IMR-90 (cell line): ENCODE measurements around the gene NLRP3. TPM values are rescaled to one million over a fixed set of nuclear protein-coding genes. Genes with fewer than 3 reads are reported as not detected.

ENCODE experiments used
- ATAC-seq: fragments of 200-7000 bp; cut with Tn5 transposase; 2 replicates; pipeline ENCODE4 v1.9.1; 2020; ENCODE audit warnings: low read depth, mild to moderate bottlenecking, moderate library complexity
- BruUV-seq: library from RNA; stranded (reverse); fragments of 400-500 nt; replicated peaks from 2 replicates; lab custom pipeline; 2021; lab: Mats Ljungman, UMichigan
- CTCF ChIA-PET: fragments of 300-600 bp; formaldehyde crosslinking; extraction: SDS; loops from one replicate; lab custom pipeline; 2021; ENCODE audit warnings: antibody characterized with exemption; lab: Yijun Ruan, JAX
- POLR2A ChIA-PET: fragments of 300-600 bp; sonication (Branson Sonifier 250); formaldehyde crosslinking; loops from one replicate; lab custom pipeline; 2022; ENCODE audit warnings: antibody characterized with exemption; ENCODE audit not compliant: unreplicated experiment; lab: Charles Lee
- DNase-seq: peaks from one replicate; pipeline ENCODE4 v3.0.0; 2013
- H2AFZ ChIP-seq: replicated peaks from 2 replicates; pipeline ENCODE3; 2013; ENCODE audit warnings: low read length, mild to moderate bottlenecking; ENCODE audit not compliant: poor library complexity
- H2AK5ac ChIP-seq: 2 replicates; pipeline ENCODE4 v1.6.1; 2013; ENCODE audit warnings: low read depth, low read length, inconsistent platforms
- H2AK9ac ChIP-seq: replicated peaks from 2 replicates; pipeline ENCODE3; 2013; ENCODE audit warnings: mild to moderate bottlenecking, low read depth, low read length, moderate library complexity; ENCODE audit not compliant: poor library complexity
- H2BK120ac ChIP-seq: 2 replicates; pipeline ENCODE4 v1.6.1; 2013; ENCODE audit warnings: low read depth, low read length, inconsistent platforms
- H2BK15ac ChIP-seq: 3 replicates; pipeline ENCODE4 v1.6.1; 2013; ENCODE audit warnings: low read depth, low read length, inconsistent platforms
- H2BK20ac ChIP-seq: 2 replicates; pipeline ENCODE4 v1.6.1; 2013; ENCODE audit warnings: low read depth, mild to moderate bottlenecking, inconsistent platforms, low read length, moderate library complexity
- H2BK5ac ChIP-seq: 2 replicates; pipeline ENCODE4 v1.6.1; 2013; ENCODE audit warnings: mild to moderate bottlenecking, low read depth, low read length, inconsistent platforms; ENCODE audit not compliant: poor library complexity, severe bottlenecking
- H3K14ac ChIP-seq: replicated peaks from 2 replicates; pipeline ENCODE4 v1.6.1; 2013; ENCODE audit warnings: low read depth, low read length, inconsistent platforms
- H3K18ac ChIP-seq: 2 replicates; pipeline ENCODE4 v1.6.1; 2013; ENCODE audit warnings: low read depth, low read length, control low read depth
- H3K23ac ChIP-seq: 2 replicates; pipeline ENCODE4 v1.6.1; 2013; ENCODE audit warnings: low read depth, low read length, inconsistent platforms
- H3K27ac ChIP-seq: 2 replicates; pipeline ENCODE4 v1.5.1; 2013; ENCODE audit warnings: mild to moderate bottlenecking, control low read depth, low read length; ENCODE audit not compliant: insufficient read depth
- H3K27me3 ChIP-seq: 2 replicates; pipeline ENCODE4 v1.6.1; 2013; ENCODE audit warnings: low read length; ENCODE audit not compliant: control insufficient read depth, insufficient read depth
- H3K36me3 ChIP-seq: 2 replicates; pipeline ENCODE4 v1.6.1; 2013; ENCODE audit warnings: low read length, mixed read lengths; ENCODE audit not compliant: control insufficient read depth, insufficient read depth
- H3K4ac ChIP-seq: 2 replicates; pipeline ENCODE4 v1.6.1; 2013; ENCODE audit warnings: low read depth, low read length, inconsistent platforms
- H3K4me1 ChIP-seq: 2 replicates; pipeline ENCODE4 v1.6.1; 2013; ENCODE audit warnings: low read length, mixed read lengths; ENCODE audit not compliant: control insufficient read depth, insufficient read depth
- H3K4me2 ChIP-seq: 2 replicates; pipeline ENCODE4 v1.6.1; 2013; ENCODE audit warnings: low read depth, mild to moderate bottlenecking, control low read depth, low read length, moderate library complexity
- H3K4me3 ChIP-seq: 2 replicates; pipeline ENCODE4 v1.5.1; 2013; ENCODE audit warnings: low read depth, mild to moderate bottlenecking, control low read depth, low read length, moderate library complexity; ENCODE audit not compliant: insufficient read depth
- H3K56ac ChIP-seq: 2 replicates; pipeline ENCODE4 v1.6.1; 2013; ENCODE audit warnings: low read length, inconsistent platforms; ENCODE audit not compliant: insufficient read depth; ENCODE audit errors: extremely low read depth
- H3K79me1 ChIP-seq, 2 experiments: 2 replicates each; pipeline ENCODE4 v1.6.1; 2013; ENCODE audit warnings: low read length in 2 of 2, inconsistent platforms in 1 of 2, low read depth in 1 of 2
- H3K9ac ChIP-seq: 2 replicates; pipeline ENCODE4 v1.6.1; 2013; ENCODE audit warnings: low read depth, low read length, control low read depth
- H3K9me1 ChIP-seq: 2 replicates; pipeline ENCODE4 v1.6.1; 2013; ENCODE audit warnings: low read length, inconsistent platforms; ENCODE audit not compliant: insufficient read depth
- H3K9me3 ChIP-seq: 2 replicates; pipeline ENCODE4 v1.6.1; 2013; ENCODE audit warnings: low read length; ENCODE audit not compliant: control insufficient read depth, insufficient read depth
- H4K20me1 ChIP-seq: 2 replicates; pipeline ENCODE4 v1.6.1; 2013; ENCODE audit warnings: low read length, inconsistent platforms; ENCODE audit not compliant: insufficient read depth
- H4K5ac ChIP-seq: 2 replicates; pipeline ENCODE4 v1.6.1; 2013; ENCODE audit warnings: mild to moderate bottlenecking, low read depth, low read length, control low read depth
- H4K8ac ChIP-seq, 2 experiments: 2 replicates each; pipeline ENCODE4 v1.6.1; 2013; ENCODE audit warnings: low read depth in 2 of 2, low read length in 2 of 2, control low read depth in 1 of 2, inconsistent platforms in 1 of 2
- H4K91ac ChIP-seq: 2 replicates; pipeline ENCODE4 v1.6.1; 2013; ENCODE audit warnings: low read depth, low read length, inconsistent platforms; ENCODE audit not compliant: insufficient read depth
- BHLHE40 ChIP-seq: fragments of 150-350 bp; IDR thresholded peaks from 2 replicates; pipeline ENCODE4 v1.6.1; 2016; ENCODE audit warnings: mild to moderate bottlenecking, low read depth, low read length
- CEBPB ChIP-seq: IDR thresholded peaks from 2 replicates; pipeline ENCODE4 v1.6.1; 2012; ENCODE audit warnings: low read depth, low read length, improper control_type of control experiment
- FOS ChIP-seq: fragments of 150-350 bp; IDR thresholded peaks from 2 replicates; pipeline ENCODE4 v1.6.1; 2016; ENCODE audit warnings: low read depth, low read length
- MAFK ChIP-seq: IDR thresholded peaks from 2 replicates; pipeline ENCODE4 v1.6.1; 2012; ENCODE audit warnings: low read depth, low read length, improper control_type of control experiment
- MAZ ChIP-seq: IDR thresholded peaks from 2 replicates; pipeline ENCODE4 v1.6.1; 2012; ENCODE audit warnings: low read depth, mild to moderate bottlenecking, low read length, improper control_type of control experiment, moderate library complexity, borderline replicate concordance
- MXI1 ChIP-seq: IDR thresholded peaks from 2 replicates; pipeline ENCODE4 v1.6.1; 2012; ENCODE audit warnings: low read depth, mild to moderate bottlenecking, low read length, moderate library complexity, borderline replicate concordance
- NFE2L2 ChIP-seq: fragments of 150-350 bp; IDR thresholded peaks from 2 replicates; pipeline ENCODE4 v1.6.1; 2016; ENCODE audit warnings: low read depth, mild to moderate bottlenecking, low read length
- POLR2A ChIP-seq: IDR thresholded peaks from 2 replicates; pipeline ENCODE4 v1.6.1; 2012; ENCODE audit warnings: mild to moderate bottlenecking, low read depth, low read length
- RAD21 ChIP-seq: IDR thresholded peaks from 2 replicates; pipeline ENCODE4 v1.6.1; 2012; ENCODE audit warnings: low read length, improper control_type of control experiment
- SMC3 ChIP-seq: fragments of 150-350 bp; IDR thresholded peaks from 2 replicates; pipeline ENCODE4 v1.6.1; 2016; ENCODE audit warnings: low read depth, mild to moderate bottlenecking, antibody characterized with exemption, low read length, moderate library complexity
- WGBS, 2 experiments: methylation state at CpG; one replicate each; pipeline versions ENCODE4 v1.1.5 to v1.1.7; 2013; ENCODE audit warnings: missing lambda C conversion rate in 2 of 2; ENCODE audit not compliant: insufficient read length in 1 of 2; ENCODE audit errors: extremely low coverage in 2 of 2; 5-methylcytosine and 5-hydroxymethylcytosine counted together
- dilution Hi-C: fragments of 300-500 bp; cut with HindIII; formaldehyde crosslinking; loops from one replicate; pipeline ENCODE4 v1.14.3; 2018; ENCODE audit warnings: low sequenced_read_pairs; ENCODE audit not compliant: unreplicated experiment
- in situ Hi-C: fragments of 300-500 bp; cut with MboI; formaldehyde crosslinking; loops from 3 replicates; pipeline ENCODE4 v1.14.3; 2019; ENCODE audit warnings: low sequenced_read_pairs, inconsistent platforms, mixed read lengths
- intact Hi-C: fragments of 100-400 bp; cut with micrococcal nuclease; formaldehyde crosslinking; loops from 2 replicates; pipeline ENCODE4 v1.10.0; 2022
- polyA plus RNA-seq, 3 experiments: library from polyadenylated mRNA; depleted of rRNA; stranded (reverse); fragments of >200 nt; gene quantifications; 2 replicates each; pipeline ENCODE4 v1.2.3, GENCODE V29; 2012; ENCODE audit warnings: low replicate concordance in 1 of 3
- total RNA-seq: library from RNA; depleted of rRNA; stranded (reverse); fragments of >200 nt; gene quantifications from 2 replicates; pipeline ENCODE4 v1.2.3, GENCODE V29; 2012
- TF ChIP-seq, protein P1 (sequence below): conservative IDR thresholded peaks from 2 replicates; pipeline ENCODE4 v1.5.1; 2012; ENCODE audit warnings: mild to moderate bottlenecking, low read depth, low read length, improper control_type of control experiment
- TF ChIP-seq, protein P2 (sequence below): fragments of 150-350 bp; IDR thresholded peaks from 2 replicates; pipeline ENCODE4 v1.6.1; 2016; ENCODE audit warnings: low read depth, mild to moderate bottlenecking, low read length, moderate library complexity, borderline replicate concordance
- TF ChIP-seq, protein P3 (sequence below): fragments of 150-350 bp; IDR thresholded peaks from 2 replicates; pipeline ENCODE4 v1.6.1; 2017; ENCODE audit warnings: mild to moderate bottlenecking, antibody characterized with exemption, low read length, low read depth

The NLRP3 gene
- total and polyA plus RNA-seq, 2 of the 4 experiments (the other 2 are of a cell fraction): 0.18 TPM; not detected in 1

DNA sequence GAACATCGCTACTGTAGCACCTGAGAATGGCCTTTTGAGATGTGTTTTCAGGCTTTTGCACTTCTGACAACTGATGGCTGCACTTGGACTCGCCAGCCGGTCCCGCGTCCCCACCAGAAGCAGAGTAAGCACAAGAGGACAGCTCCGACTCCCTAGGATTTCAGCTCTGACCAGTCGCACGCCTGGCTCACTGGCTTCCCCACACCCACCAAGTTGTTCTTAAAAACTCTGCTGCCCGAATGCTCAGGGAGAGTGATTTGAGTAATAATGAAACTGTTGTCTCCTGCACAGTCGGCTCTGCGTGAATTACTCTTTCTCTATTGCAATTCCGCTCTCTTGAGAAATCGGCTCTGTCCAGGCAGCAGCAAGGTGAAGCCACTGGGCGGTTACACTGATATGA is 40.2 kb upstream of the NLRP3 start:
- Histone ChIP-seq H3K4ac (no peak overlapping the region), H3K27me3 (no peaks in the 10 kb centered on the region), H2AFZ (no peak overlapping the region), H4K5ac (no peak overlapping the region), H4K91ac (no peak overlapping the region), H4K20me1 (no peaks in the 10 kb centered on the region), H3K4me3 (no peak overlapping the region), H2BK20ac (no peak overlapping the region), H3K23ac (no peak overlapping the region), H3K14ac (no peak overlapping the region), H3K79me1 (no peaks in the 10 kb centered on the region), H2BK120ac (no peak overlapping the region), H4K8ac (no peak overlapping the region), H3K36me3 (no peaks in the 10 kb centered on the region), H3K4me1 (0 out of 2 replicates have a peak, but pooled peaks cover 3% of the 10 kb centered on the region), H3K9me3 (0 out of 2 replicates have a peak, but pooled peaks cover 2% of the 10 kb centered on the region), H3K9me1 (no peaks in the 10 kb centered on the region), H3K27ac (no peak overlapping the region), H2AK5ac (no peak overlapping the region), H3K56ac (no peak overlapping the region), H2AK9ac (no peak overlapping the region), H3K18ac (no peak overlapping the region), H2BK15ac (no peak overlapping the region), H2BK5ac (no peak overlapping the region), H3K4me2 (no peak overlapping the region), H3K9ac (no peak overlapping the region)
- CTCF ChIA-PET: no interaction called here
- in situ Hi-C loops: no loop called here
- dilution Hi-C loops: no loop called here
- WGBS, 2 experiments: 100% methylated on average over 1 of the region's 14 CpGs; no CpG with 5 or more reads in 1 of the 2 experiments
- intact Hi-C loops: no loop called here
- BruUV-seq: no TSS peak
- TF ChIP-seq NFE2L2 (no peak), MAFK (no peak), MAZ (no peak), FOS (no peak), MXI1 (no peak), BHLHE40 (no peak), RAD21 (no peak), POLR2A (no peak), CEBPB (no peak), SMC3 (no peak)
- TF ChIP-seq, protein P1, sequence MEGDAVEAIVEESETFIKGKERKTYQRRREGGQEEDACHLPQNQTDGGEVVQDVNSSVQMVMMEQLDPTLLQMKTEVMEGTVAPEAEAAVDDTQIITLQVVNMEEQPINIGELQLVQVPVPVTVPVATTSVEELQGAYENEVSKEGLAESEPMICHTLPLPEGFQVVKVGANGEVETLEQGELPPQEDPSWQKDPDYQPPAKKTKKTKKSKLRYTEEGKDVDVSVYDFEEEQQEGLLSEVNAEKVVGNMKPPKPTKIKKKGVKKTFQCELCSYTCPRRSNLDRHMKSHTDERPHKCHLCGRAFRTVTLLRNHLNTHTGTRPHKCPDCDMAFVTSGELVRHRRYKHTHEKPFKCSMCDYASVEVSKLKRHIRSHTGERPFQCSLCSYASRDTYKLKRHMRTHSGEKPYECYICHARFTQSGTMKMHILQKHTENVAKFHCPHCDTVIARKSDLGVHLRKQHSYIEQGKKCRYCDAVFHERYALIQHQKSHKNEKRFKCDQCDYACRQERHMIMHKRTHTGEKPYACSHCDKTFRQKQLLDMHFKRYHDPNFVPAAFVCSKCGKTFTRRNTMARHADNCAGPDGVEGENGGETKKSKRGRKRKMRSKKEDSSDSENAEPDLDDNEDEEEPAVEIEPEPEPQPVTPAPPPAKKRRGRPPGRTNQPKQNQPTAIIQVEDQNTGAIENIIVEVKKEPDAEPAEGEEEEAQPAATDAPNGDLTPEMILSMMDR: no peak
- TF ChIP-seq, protein P2, sequence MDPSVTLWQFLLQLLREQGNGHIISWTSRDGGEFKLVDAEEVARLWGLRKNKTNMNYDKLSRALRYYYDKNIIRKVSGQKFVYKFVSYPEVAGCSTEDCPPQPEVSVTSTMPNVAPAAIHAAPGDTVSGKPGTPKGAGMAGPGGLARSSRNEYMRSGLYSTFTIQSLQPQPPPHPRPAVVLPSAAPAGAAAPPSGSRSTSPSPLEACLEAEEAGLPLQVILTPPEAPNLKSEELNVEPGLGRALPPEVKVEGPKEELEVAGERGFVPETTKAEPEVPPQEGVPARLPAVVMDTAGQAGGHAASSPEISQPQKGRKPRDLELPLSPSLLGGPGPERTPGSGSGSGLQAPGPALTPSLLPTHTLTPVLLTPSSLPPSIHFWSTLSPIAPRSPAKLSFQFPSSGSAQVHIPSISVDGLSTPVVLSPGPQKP: no peak
- TF ChIP-seq, protein P3, sequence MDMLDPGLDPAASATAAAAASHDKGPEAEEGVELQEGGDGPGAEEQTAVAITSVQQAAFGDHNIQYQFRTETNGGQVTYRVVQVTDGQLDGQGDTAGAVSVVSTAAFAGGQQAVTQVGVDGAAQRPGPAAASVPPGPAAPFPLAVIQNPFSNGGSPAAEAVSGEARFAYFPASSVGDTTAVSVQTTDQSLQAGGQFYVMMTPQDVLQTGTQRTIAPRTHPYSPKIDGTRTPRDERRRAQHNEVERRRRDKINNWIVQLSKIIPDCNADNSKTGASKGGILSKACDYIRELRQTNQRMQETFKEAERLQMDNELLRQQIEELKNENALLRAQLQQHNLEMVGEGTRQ: no peak
- POLR2A ChIA-PET: no interaction called here
- DNase-seq (no peak), ATAC-seq (no peak)
